OCI-LY7 (cell line): ENCODE results near the gene CYP19A1. TPM values are rescaled to one million over a fixed set of nuclear protein-coding genes. Genes with fewer than 3 reads are reported as not detected.

Source experiments
- BruUV-seq: library from RNA; stranded (reverse); fragments of 400-500 nt; replicated peaks from 2 replicates; lab custom pipeline; 2021; lab: Mats Ljungman, UMichigan
- CTCF ChIA-PET: fragments of 300-600 bp; sonication (Branson Sonifier 250); formaldehyde crosslinking; loops from one replicate; lab custom pipeline; 2022; ENCODE audit warnings: antibody characterized with exemption; ENCODE audit not compliant: unreplicated experiment; lab: Charles Lee
- POLR2A ChIA-PET: fragments of 300-600 bp; sonication (Branson Sonifier 250); formaldehyde crosslinking; loops from one replicate; lab custom pipeline; 2022; ENCODE audit warnings: antibody characterized with exemption; lab: Charles Lee
- DNase-seq: peaks from one replicate; pipeline ENCODE4 v3.0.0-alpha.2; 2015; ENCODE audit warnings: low spot score
- H2AFZ ChIP-seq: fragments of 200-600 bp; sonication (generic), shearing (Covaris generic); 2 replicates; pipeline ENCODE4 v1.6.1; 2014; ENCODE audit warnings: mild to moderate bottlenecking, antibody characterized with exemption, low read length, moderate library complexity
- H3K27ac ChIP-seq: fragments of 200-600 bp; sonication (generic); 2 replicates; pipeline ENCODE4 v1.5.1; 2014; ENCODE audit warnings: mixed run types, low read depth, mild to moderate bottlenecking, moderate library complexity, low read length, inconsistent platforms; ENCODE audit not compliant: poor library complexity, severe bottlenecking
- H3K36me3 ChIP-seq: fragments of 200-600 bp; sonication (generic); 2 replicates; pipeline ENCODE4 v1.6.1; 2014; ENCODE audit warnings: mild to moderate bottlenecking, antibody characterized with exemption, low read length, moderate library complexity, mixed read lengths; ENCODE audit not compliant: insufficient read depth
- H3K4me1 ChIP-seq: fragments of 200-600 bp; sonication (generic); 2 replicates; pipeline ENCODE4 v1.5.1; 2014; ENCODE audit warnings: mild to moderate bottlenecking, low read length; ENCODE audit not compliant: insufficient read depth, poor library complexity, severe bottlenecking
- H3K4me2 ChIP-seq: fragments of 200-600 bp; sonication (generic); 2 replicates; pipeline ENCODE4 v1.6.1; 2014; ENCODE audit warnings: mild to moderate bottlenecking, low read length
- H3K4me3 ChIP-seq: fragments of 200-600 bp; sonication (generic); 2 replicates; pipeline ENCODE4 v1.5.1; 2014; ENCODE audit warnings: mild to moderate bottlenecking, low read depth, low read length; ENCODE audit not compliant: poor library complexity, severe bottlenecking
- H3K79me2 ChIP-seq: fragments of 200-600 bp; sonication (generic); 2 replicates; pipeline ENCODE4 v1.6.1; 2016; ENCODE audit warnings: low read depth, mild to moderate bottlenecking, low read length, moderate library complexity, mixed read lengths; ENCODE audit not compliant: insufficient read depth
- H3K9me2 ChIP-seq: fragments of 200-600 bp; sonication (generic); 2 replicates; pipeline ENCODE4 v1.6.1; 2016; ENCODE audit warnings: mild to moderate bottlenecking, low read length, mixed read lengths; ENCODE audit not compliant: insufficient read depth
- H3K9me3 ChIP-seq: fragments of 200-600 bp; sonication (generic); 2 replicates; pipeline ENCODE4 v1.6.1; 2014; ENCODE audit warnings: mild to moderate bottlenecking, mixed run types, low read length, mixed read lengths
- H4K20me1 ChIP-seq: fragments of 200-600 bp; sonication (generic); 2 replicates; pipeline ENCODE4 v1.6.1; 2014; ENCODE audit warnings: mild to moderate bottlenecking, antibody characterized with exemption, low read length, moderate library complexity, mixed read lengths; ENCODE audit not compliant: insufficient read depth
- CTCF ChIP-seq: fragments of 200-600 bp; sonication (generic); conservative IDR thresholded peaks from 2 replicates; pipeline ENCODE4 v1.5.1; 2014; ENCODE audit warnings: mild to moderate bottlenecking, antibody characterized with exemption, low read length, moderate library complexity, mixed read lengths
- EZH2phosphoT487 ChIP-seq: fragments of 200-600 bp; sonication (generic); IDR thresholded peaks from 2 replicates; pipeline ENCODE4 v1.6.1; 2018; ENCODE audit warnings: low read depth, borderline replicate concordance, mild to moderate bottlenecking, mixed run types, antibody characterized with exemption, low read length, moderate library complexity, mixed read lengths
- intact Hi-C: fragments of 100-400 bp; cut with micrococcal nuclease; formaldehyde crosslinking; loops from one replicate; pipeline ENCODE4 v1.10.0; 2022; ENCODE audit not compliant: unreplicated experiment
- total RNA-seq, 2 experiments: library from RNA; depleted of rRNA in 1 of 2; stranded (reverse); fragments of >200 nt in 1 of 2; shearing (Covaris generic) in 1 of 2; gene quantifications; 2 replicates each; pipeline ENCODE4 v1.2.3, GENCODE V29; 2014 to 2022

Gene CYP19A1
- total RNA-seq, 2 experiments from 2014 or later, result 0.13 TPM; not detected in 1

- POLR2A ChIA-PET, result no interaction called here
- Histone ChIP-seq H3K79me2 (no peaks in the 10 kb centered on the region), H3K4me1 (no peaks in the 10 kb centered on the region), H3K27ac (no peak overlapping the region), H3K4me3 (no peak overlapping the region), H3K9me2 (no peaks in the 10 kb centered on the region), H2AFZ (no peak overlapping the region), H3K9me3 (no peaks in the 10 kb centered on the region), H3K36me3 (no peaks in the 10 kb centered on the region), H3K4me2 (no peak overlapping the region), H4K20me1 (no peaks in the 10 kb centered on the region)
- TF ChIP-seq CTCF, result no peak
- TF ChIP-seq EZH2phosphoT487, result no peak
- no TSS peak for BruUV-seq
- no peak for DNase-seq
- CTCF ChIA-PET, result no interaction called here
- intact Hi-C loops, result no loop called here
Measured at GRCh38 chr15:51183076-51183475, 155.3 kb downstream of the CYP19A1 start.

GRCh38 chr15:51181905-51182304, 156.5 kb downstream of the CYP19A1 start:
- Histone ChIP-seq H2AFZ (no peak overlapping the region), H3K79me2 (no peaks in the 10 kb centered on the region), H3K36me3 (no peaks in the 10 kb centered on the region), H3K4me3 (no peak overlapping the region), H3K9me2 (no peaks in the 10 kb centered on the region), H3K27ac (no peak overlapping the region), H3K4me1 (no peaks in the 10 kb centered on the region), H3K9me3 (no peaks in the 10 kb centered on the region), H3K4me2 (no peak overlapping the region), H4K20me1 (no peaks in the 10 kb centered on the region)
- CTCF ChIA-PET, result no interaction called here
- TF ChIP-seq EZH2phosphoT487, result no peak
- no peak for TF ChIP-seq CTCF
- intact Hi-C loops, result no loop called here
- no peak for DNase-seq
- POLR2A ChIA-PET, result no interaction called here
- BruUV-seq, result no TSS peak

- Histone ChIP-seq H3K4me3 (no peak overlapping the region), H3K4me2 (no peak overlapping the region), H2AFZ (no peak overlapping the region), H3K9me3 (no peaks in the 10 kb centered on the region), H3K9me2 (no peaks in the 10 kb centered on the region), H4K20me1 (no peaks in the 10 kb centered on the region), H3K79me2 (no peaks in the 10 kb centered on the region), H3K36me3 (no peaks in the 10 kb centered on the region), H3K4me1 (no peaks in the 10 kb centered on the region), H3K27ac (no peak overlapping the region)
- ChIA-PET POLR2A (no interaction called here), CTCF (no interaction called here)
- intact Hi-C loops, result no loop called here
- BruUV-seq, result no TSS peak
- DNase-seq, result no peak
- TF ChIP-seq CTCF (no peak), EZH2phosphoT487 (no peak)
Measured at GRCh38 chr15:51181221-51181620, 157.2 kb downstream of the CYP19A1 start.
